ENCODE measurements around the gene CFAP77.

DNA sequence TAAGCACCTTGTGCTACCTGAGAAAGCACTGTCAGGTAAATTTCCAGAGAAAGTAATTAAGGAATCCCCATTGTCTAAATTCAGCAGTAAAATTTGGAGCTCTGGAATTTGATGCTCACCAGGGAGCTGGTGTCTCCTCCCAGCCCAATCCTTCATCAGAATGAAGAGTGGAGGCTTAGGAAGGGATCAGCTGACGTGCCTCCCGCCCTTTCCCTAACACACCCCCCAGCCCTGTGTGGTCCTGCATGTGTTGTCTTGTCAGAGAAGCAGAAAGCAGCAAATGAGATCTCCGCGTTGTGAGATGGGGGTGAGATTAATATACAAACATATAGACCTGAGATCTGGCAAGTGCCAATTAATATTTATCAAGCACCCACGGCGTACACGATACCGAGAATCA, 145.5 kb downstream of the CFAP77 start:
- TF ChIP-seq POLR2A (IDR thresholded peaks at IDR 0.05; ENCODE audit: low read depth, low read length) (no peak), TAF1 (IDR thresholded peaks at IDR 0.05; ENCODE audit: borderline replicate concordance, low read depth, low read length) (no peak), POLR2AphosphoS5 (IDR thresholded peaks at IDR 0.05; ENCODE audit: low read depth, low read length) (no peak)

All from GM12892 (cell line).